Upper lobe of left lung (tissue), 6 donors: ENCODE data around the gene ADD3. TPM values are rescaled to one million over a fixed set of nuclear protein-coding genes. Genes with fewer than 3 reads are reported as not detected.
A peak's percentile ranks its signal among the peaks of the same experiment; 100 is the strongest.

Source experiments
- ATAC-seq, 2 donors: fragments of 200-7000 bp; cut with Tn5 transposase; one replicate each; pipeline ENCODE4 v1.9.1; 2022; ENCODE audit warnings: mild to moderate bottlenecking in 2 of 2, moderate library complexity in 2 of 2; ENCODE audit not compliant: low FRiP score in 2 of 2
- DNase-seq, 2 donors: peaks; one replicate each; pipeline ENCODE4 v3.0.0-alpha.2; 2019 to 2020
- H3K27ac ChIP-seq, 4 donors: fragments of 200-600 bp; sonication (generic); one replicate each; pipeline ENCODE4 v1.5.1; 2016 to 2019
- H3K27me3 ChIP-seq, 4 donors: fragments of 200-600 bp; sonication (generic); one replicate each; pipeline ENCODE4 v1.5.1; 2017 to 2019
- H3K36me3 ChIP-seq, 4 donors: fragments of 200-600 bp; sonication (generic); one replicate each; pipeline ENCODE4 v1.5.1; 2016 to 2019
- H3K4me1 ChIP-seq, 4 donors: fragments of 200-600 bp; sonication (generic); one replicate each; pipeline ENCODE4 v1.5.1; 2018 to 2019
- H3K4me3 ChIP-seq, 4 donors: fragments of 200-600 bp; sonication (generic); one replicate each; pipeline ENCODE4 v1.5.1; 2017 to 2019; ENCODE audit warnings: mild to moderate bottlenecking in 2 of 4, moderate library complexity in 1 of 4
- H3K9me3 ChIP-seq, 4 donors: fragments of 200-600 bp; sonication (generic); one replicate each; pipeline ENCODE4 v1.5.1; 2018 to 2019
- EP300 ChIP-seq, 4 donors: sonication (generic); formaldehyde crosslinking; IDR thresholded peaks; one replicate each; pipeline ENCODE4 v1.5.1; 2017; ENCODE audit warnings: antibody characterized with exemption in 4 of 4, control low read depth in 2 of 4
- POLR2A ChIP-seq, 4 donors: fragments of 450-650 bp; IDR thresholded peaks; one replicate each; pipeline ENCODE4 v1.5.1; 2016 to 2017; ENCODE audit warnings: antibody characterized with exemption in 4 of 4, mild to moderate bottlenecking in 2 of 4
- POLR2AphosphoS5 ChIP-seq, 2 donors: sonication (generic); formaldehyde crosslinking; IDR thresholded peaks; one replicate each; pipeline ENCODE4 v1.5.1; 2017; ENCODE audit warnings: antibody characterized with exemption in 2 of 2
- WGBS, 2 donors: methylation state at CpG; one replicate each; pipeline ENCODE4 v1.1.5; 2017 to 2018; 5-methylcytosine and 5-hydroxymethylcytosine counted together
- total RNA-seq, 6 donors: library from RNA; depleted of rRNA in 4 of 6; stranded (reverse); fragments of >200 nt in 4 of 6; gene quantifications; one replicate each; pipeline versions ENCODE4 v1.1.0 to v1.2.1, GENCODE V29; 2016 to 2021
- TF ChIP-seq, protein P1 (sequence below), 6 experiments: fragments of 450-650 bp in 4 of 6; fragments of 200-600 bp in 2 of 6; sonication (generic) in 2 of 6; IDR thresholded peaks; one replicate each; pipeline ENCODE4 v1.5.1; 2016 to 2019; ENCODE audit warnings: antibody characterized with exemption in 6 of 6
- donor health status: DM: no; HTN: no; CAD: no; lungs with moderate emphysema.
- donor health status: DM: no; HTN: yes; CAD: no; lungs with severe emphysema.

Gene ADD3
- total RNA-seq, 6 donors from 2014 or later, result 34.1 to 229 (median 61.0) TPM

DNA sequence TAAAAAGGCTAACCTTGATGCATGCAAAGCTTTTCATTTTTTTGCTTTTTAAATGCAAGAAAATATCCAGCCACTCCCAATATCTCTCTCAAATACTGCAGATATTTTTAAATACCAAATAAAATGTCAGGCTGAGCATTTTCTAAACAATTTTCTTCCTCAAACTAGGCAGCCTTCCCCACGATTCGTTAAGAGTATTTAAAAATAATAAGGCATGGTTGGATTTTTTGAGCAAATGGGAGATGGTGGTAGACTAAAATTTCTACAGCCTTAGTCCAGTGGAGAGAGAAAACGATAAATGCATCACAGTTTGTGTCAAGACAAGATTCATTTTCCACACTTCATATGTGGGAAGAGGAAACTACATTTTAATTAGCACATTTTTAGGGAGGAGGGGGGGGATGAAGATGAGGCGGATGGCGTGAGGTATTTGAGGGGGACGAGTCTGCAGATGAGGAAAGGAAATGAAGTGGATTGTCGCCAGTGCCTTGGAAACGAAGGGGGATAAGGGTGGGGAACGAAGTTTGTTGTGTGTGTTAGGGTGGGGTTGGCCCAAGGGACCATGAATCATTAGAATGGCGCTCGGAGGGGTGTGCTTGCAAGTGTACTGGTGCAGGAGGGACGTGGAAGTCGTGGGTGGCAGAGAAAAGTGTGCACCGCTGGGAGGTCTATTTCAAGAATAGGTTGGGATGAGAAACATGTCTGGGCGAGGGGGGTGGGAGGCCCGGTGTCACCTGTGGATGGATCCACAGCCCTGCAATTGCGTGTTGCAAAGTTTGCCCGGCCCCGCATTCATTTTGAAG lies 1.2 kb upstream of the ADD3 start:
- Histone ChIP-seq H3K4me3 (peak overlapping the region; percentile 74 to 98 (median 90)), H3K27ac (peak overlapping the region; percentile 86 to 96 (median 92)), H3K9me3 (no peaks in the 10 kb centered on the region), H3K36me3 (no peaks in the 10 kb centered on the region), H3K27me3 (no peaks in the 10 kb centered on the region), H3K4me1 (peaks cover 24 to 53% (median 35%) of the 10 kb centered on the region in 4 donors)
- ATAC-seq, result peak; percentile 8 to 73
- TF ChIP-seq POLR2A (IDR thresholded peaks at IDR 0.05) (no peak), POLR2AphosphoS5 (IDR thresholded peaks at IDR 0.05) (no peak), EP300 (IDR thresholded peaks at IDR 0.05) (no peak)
- TF ChIP-seq, protein P1, sequence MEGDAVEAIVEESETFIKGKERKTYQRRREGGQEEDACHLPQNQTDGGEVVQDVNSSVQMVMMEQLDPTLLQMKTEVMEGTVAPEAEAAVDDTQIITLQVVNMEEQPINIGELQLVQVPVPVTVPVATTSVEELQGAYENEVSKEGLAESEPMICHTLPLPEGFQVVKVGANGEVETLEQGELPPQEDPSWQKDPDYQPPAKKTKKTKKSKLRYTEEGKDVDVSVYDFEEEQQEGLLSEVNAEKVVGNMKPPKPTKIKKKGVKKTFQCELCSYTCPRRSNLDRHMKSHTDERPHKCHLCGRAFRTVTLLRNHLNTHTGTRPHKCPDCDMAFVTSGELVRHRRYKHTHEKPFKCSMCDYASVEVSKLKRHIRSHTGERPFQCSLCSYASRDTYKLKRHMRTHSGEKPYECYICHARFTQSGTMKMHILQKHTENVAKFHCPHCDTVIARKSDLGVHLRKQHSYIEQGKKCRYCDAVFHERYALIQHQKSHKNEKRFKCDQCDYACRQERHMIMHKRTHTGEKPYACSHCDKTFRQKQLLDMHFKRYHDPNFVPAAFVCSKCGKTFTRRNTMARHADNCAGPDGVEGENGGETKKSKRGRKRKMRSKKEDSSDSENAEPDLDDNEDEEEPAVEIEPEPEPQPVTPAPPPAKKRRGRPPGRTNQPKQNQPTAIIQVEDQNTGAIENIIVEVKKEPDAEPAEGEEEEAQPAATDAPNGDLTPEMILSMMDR (IDR thresholded peaks at IDR 0.05), result no peak
- peak in 1 of 2 donors; percentile 30 for DNase-seq
- 31 to 34% methylated on average over 17 to 19 of the region's 19 CpGs for WGBS, 2 donors

DNA sequence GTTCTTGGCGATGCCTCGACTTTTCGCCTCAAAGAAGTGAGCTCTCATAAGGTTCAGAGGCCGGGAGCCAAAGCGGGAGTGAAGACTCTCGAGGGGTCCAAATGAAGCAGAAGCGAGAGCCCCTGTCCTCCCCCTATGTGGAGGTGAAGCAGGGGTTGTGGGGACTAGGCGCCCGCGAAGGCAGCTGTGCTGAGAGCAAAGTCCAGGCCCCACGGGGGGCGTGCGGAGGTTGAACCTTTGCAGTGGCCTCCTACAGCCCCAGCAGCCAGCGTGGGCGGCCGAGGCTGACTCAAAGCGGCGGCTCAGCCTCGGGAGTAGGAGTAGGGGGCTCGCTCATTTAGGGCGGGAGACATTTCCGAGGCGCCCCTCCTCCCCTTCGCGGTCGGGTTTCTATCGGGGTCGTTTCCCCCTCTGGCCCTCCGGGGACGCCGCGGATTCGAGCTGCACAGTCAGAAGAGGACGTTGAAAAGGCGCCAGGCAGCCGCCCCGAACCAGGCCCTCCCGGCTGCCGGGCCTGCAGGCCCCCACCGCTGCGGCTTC lies 553 bp upstream of the ADD3 start:
- 4% methylated on average over 30 of the region's 41 CpGs; no CpG with 5 or more reads in 1 of the 2 donors for WGBS, 2 donors
- no peaks in the 10 kb centered on the region for H3K9me3 ChIP-seq
- ATAC-seq, result peak; percentile 52 to 76
- H3K27ac ChIP-seq, result peak overlapping the region; percentile 86 to 96 (median 92)
- no peaks in the 10 kb centered on the region for H3K27me3 ChIP-seq
- H3K4me1 ChIP-seq, result peaks cover 27 to 58% (median 39%) of the 10 kb centered on the region in 4 donors
- H3K36me3 ChIP-seq, result no peaks in the 10 kb centered on the region
- peak overlapping the region; percentile 74 to 98 (median 90) for H3K4me3 ChIP-seq
- TF ChIP-seq POLR2A (IDR thresholded peaks at IDR 0.05), result no peak
- TF ChIP-seq, protein P1 (IDR thresholded peaks at IDR 0.05), result no peak
- TF ChIP-seq EP300 (IDR thresholded peaks at IDR 0.05), result no peak
- no peak for TF ChIP-seq POLR2AphosphoS5 (IDR thresholded peaks at IDR 0.05)
- DNase-seq, result peak in 1 of 2 donors; percentile 44

DNA sequence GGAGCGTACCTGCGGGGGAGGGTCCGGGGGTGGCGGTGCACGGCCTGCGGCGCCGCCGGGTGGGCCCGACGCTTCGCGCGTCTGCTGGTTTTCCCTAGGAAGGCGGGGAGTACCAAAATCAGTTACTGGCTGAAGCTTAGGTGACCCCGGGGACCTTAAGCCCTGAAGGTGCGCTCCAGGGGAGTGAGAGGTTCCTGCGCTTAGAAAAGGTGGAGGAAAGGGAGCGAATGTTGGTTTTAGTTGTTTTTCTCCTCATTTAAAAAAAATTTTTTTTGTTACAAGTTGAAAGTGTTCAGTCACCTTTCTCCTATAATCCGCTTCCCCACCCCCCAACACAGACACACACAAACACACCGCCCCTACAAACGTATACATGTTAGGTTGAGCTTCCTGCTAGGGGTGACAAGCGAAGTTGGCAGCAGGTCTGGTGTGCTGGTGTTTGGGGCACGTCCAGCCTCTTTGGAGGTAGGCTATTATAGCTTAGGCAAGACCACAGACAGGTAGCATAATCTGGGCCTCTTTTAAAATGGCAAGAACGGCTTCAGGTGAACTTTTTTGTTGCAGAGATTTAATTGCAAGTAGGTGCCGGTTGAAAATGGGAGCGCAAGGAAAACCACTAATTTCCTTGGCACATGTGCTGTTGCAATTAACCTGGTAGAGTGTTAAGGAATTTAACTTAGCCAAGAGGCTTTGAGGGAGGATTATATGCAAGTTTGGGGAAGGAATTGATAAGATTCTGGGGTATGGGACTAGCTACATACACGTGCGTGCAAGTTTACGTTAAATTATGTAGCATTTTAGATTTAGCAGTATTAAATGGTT lies 945 bp downstream of the ADD3 start:
- 1 to 2% methylated on average over 16 to 26 of the region's 30 CpGs for WGBS, 2 donors
- DNase-seq, result peak in 1 of 2 donors; percentile 65
- H3K9me3 ChIP-seq, result no peaks in the 10 kb centered on the region
- peak overlapping the region; percentile 86 to 96 (median 92) for H3K27ac ChIP-seq
- no peak for TF ChIP-seq POLR2AphosphoS5 (IDR thresholded peaks at IDR 0.05)
- TF ChIP-seq, protein P1 (IDR thresholded peaks at IDR 0.05), result no peak
- no peak for TF ChIP-seq POLR2A (IDR thresholded peaks at IDR 0.05)
- TF ChIP-seq EP300 (IDR thresholded peaks at IDR 0.05), result no peak
- peak in 1 of 2 donors; percentile 1 for ATAC-seq
- H3K4me3 ChIP-seq, result peak overlapping the region; percentile 74 to 98 (median 90)
- no peaks in the 10 kb centered on the region for H3K27me3 ChIP-seq
- peaks cover 27 to 67% (median 39%) of the 10 kb centered on the region in 4 donors for H3K4me1 ChIP-seq
- H3K36me3 ChIP-seq, result no peaks in the 10 kb centered on the region

DNA sequence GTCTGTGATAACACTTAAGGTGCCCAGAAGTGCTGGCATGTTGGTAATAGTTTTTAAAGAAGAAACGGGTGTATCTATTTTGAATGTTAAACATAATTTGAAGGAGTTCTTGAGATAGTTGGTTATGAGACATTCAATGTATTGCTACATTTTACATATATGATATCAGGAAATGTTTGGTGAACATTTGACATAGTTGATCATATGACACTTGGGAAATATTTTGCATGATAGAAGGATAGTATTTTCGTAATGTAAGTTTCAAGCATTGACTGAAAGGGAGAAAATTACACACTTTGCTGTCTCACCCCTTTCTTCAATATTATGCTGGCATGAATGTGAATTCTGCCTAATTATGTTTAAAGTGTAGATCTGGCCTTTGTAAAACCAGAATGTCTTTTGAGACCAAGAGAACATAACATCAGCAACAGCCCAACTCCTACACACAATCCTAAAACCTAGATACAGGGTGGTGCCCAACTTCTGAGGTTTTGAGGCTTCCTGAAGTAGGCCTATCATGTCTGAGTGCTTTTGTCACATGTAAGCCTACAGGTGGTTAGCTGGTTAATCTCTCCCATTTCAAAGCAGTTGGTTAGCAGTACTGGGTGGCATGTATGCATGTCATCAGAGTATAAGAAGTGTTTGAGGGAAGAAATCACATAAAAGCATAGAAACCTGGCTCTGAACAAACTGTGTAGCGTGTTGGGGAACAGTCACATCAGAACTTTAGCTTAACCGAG lies 2.1 kb downstream of the ADD3 start:
- no peaks in the 10 kb centered on the region for H3K27me3 ChIP-seq
- H3K36me3 ChIP-seq, result no peaks in the 10 kb centered on the region
- H3K4me1 ChIP-seq, result peaks cover 27 to 72% (median 42%) of the 10 kb centered on the region in 4 donors
- H3K27ac ChIP-seq, result peak overlapping the region in 3 of 4 donors; percentile 17 to 42 (median 32)
- ATAC-seq, result no peak
- H3K9me3 ChIP-seq, result no peaks in the 10 kb centered on the region
- WGBS, 2 donors, result 45 to 51% methylated on average over 4 of the region's 4 CpGs
- DNase-seq, result no peak
- H3K4me3 ChIP-seq, result peak overlapping the region in 2 of 4 donors; percentile 89 to 92
- TF ChIP-seq, protein P1 (IDR thresholded peaks at IDR 0.05), result no peak
- TF ChIP-seq EP300 (IDR thresholded peaks at IDR 0.05), result no peak
- no peak for TF ChIP-seq POLR2AphosphoS5 (IDR thresholded peaks at IDR 0.05)
